Mesendoderm (in vitro differentiated cells): Measurements from ENCODE around the gene CCDC192.
"Not testable (repeated sequence)": the region's sequence is repeated elsewhere in the genome, so short reads cannot be mapped to it uniquely, and the experiment has no call there.

ENCODE experiments used
- DNase-seq: peaks from one replicate; pipeline ENCODE4 v3.0.0; 2013
- H2AK5ac ChIP-seq: 2 replicates; pipeline ENCODE4 v1.6.1; 2013; ENCODE audit warnings: low read length, inconsistent platforms
- H2BK120ac ChIP-seq: 2 replicates; pipeline ENCODE4 v1.6.1; 2013; ENCODE audit warnings: low read depth, mild to moderate bottlenecking, low read length, moderate library complexity, mixed read lengths
- H2BK15ac ChIP-seq: replicated peaks from 2 replicates; pipeline ENCODE4 v1.6.1; 2013; ENCODE audit warnings: low read depth, mild to moderate bottlenecking, moderate library complexity
- H2BK5ac ChIP-seq: 2 replicates; pipeline ENCODE4 v1.6.1; 2013; ENCODE audit warnings: low read length, inconsistent platforms
- H3K18ac ChIP-seq: 2 replicates; pipeline ENCODE4 v1.6.1; 2013; ENCODE audit warnings: mild to moderate bottlenecking, low read length, mixed read lengths
- H3K23ac ChIP-seq: one replicate; pipeline ENCODE4 v1.6.1; 2013; ENCODE audit warnings: low read length
- H3K27ac ChIP-seq: 2 replicates; pipeline ENCODE4 v1.5.1; 2013; ENCODE audit warnings: low read depth, mild to moderate bottlenecking, inconsistent platforms, low read length, moderate library complexity
- H3K27me3 ChIP-seq: 2 replicates; pipeline ENCODE4 v1.6.1; 2013; ENCODE audit warnings: low read length, control low read depth, mild to moderate bottlenecking, inconsistent platforms; ENCODE audit not compliant: insufficient read depth, poor library complexity
- H3K36me3 ChIP-seq: 2 replicates; pipeline ENCODE4 v1.6.1; 2013; ENCODE audit warnings: low read length, inconsistent platforms; ENCODE audit not compliant: control insufficient read depth, insufficient read depth
- H3K4ac ChIP-seq: one replicate; pipeline ENCODE4 v1.6.1; 2013; ENCODE audit warnings: low read depth, mild to moderate bottlenecking, low read length, moderate library complexity
- H3K4me1 ChIP-seq: 2 replicates; pipeline ENCODE4 v1.6.1; 2013; ENCODE audit warnings: low read depth, low read length, inconsistent platforms; ENCODE audit not compliant: control insufficient read depth
- H3K4me2 ChIP-seq: 2 replicates; pipeline ENCODE4 v1.6.1; 2013; ENCODE audit warnings: low read length
- H3K4me3 ChIP-seq: 2 replicates; pipeline ENCODE4 v1.5.1; 2013; ENCODE audit warnings: mild to moderate bottlenecking, low read length
- H3K56ac ChIP-seq: one replicate; pipeline ENCODE4 v1.6.1; 2013; ENCODE audit warnings: low read length
- H3K79me1 ChIP-seq: 2 replicates; pipeline ENCODE4 v1.6.1; 2013; ENCODE audit warnings: low read length, inconsistent platforms
- H3K79me2 ChIP-seq: 2 replicates; pipeline ENCODE4 v1.6.1; 2013; ENCODE audit warnings: mild to moderate bottlenecking, low read length; ENCODE audit not compliant: control insufficient read depth, insufficient read depth
- H3K9ac ChIP-seq: 2 replicates; pipeline ENCODE4 v1.6.1; 2013; ENCODE audit warnings: low read length, inconsistent platforms
- H4K5ac ChIP-seq: one replicate; pipeline ENCODE4 v1.6.1; 2013; ENCODE audit warnings: low read length
- H4K8ac ChIP-seq: one replicate; pipeline ENCODE4 v1.6.1; 2013; ENCODE audit warnings: low read depth, mild to moderate bottlenecking, control low read depth, low read length, moderate library complexity
- WGBS: extraction: QIAGEN DNeasy Blood & Tissue Kit; methylation state at CpG from one replicate; pipeline ENCODE4 v1.1.7; 2013; ENCODE audit warnings: low lambda C conversion rate, missing lambda C conversion rate; ENCODE audit not compliant: insufficient coverage; ENCODE audit errors: extremely low coverage; 5-methylcytosine and 5-hydroxymethylcytosine counted together

Gene CCDC192

DNA sequence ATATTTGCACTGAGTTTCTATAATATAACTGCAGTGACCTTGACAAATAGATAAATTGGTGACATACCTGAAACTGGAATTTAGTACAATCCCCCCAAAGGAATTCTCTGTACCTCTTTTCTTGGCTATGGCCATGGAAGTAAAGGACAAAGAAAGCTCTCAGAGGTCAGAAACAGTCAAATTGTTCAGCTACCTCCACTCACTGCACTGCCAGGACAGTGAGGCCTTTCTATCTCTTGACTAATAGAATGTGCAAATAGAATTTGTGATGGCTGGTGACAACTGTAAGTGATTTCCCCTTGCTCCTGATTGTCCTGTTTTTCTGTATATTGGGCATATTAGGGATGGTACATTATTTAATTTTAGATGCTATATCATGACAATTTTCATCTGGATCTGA is 67.1 kb downstream of the CCDC192 start:
- H4K8ac ChIP-seq = no peak overlapping the region
- no peak overlapping the region for H2BK15ac ChIP-seq
- no peaks in the 10 kb centered on the region for H3K79me2 ChIP-seq
- H3K9ac ChIP-seq = no peak overlapping the region
- H3K27ac ChIP-seq = no peak overlapping the region
- no peak for DNase-seq
- H4K5ac ChIP-seq = no peak overlapping the region
- H3K4me1 ChIP-seq = no peaks in the 10 kb centered on the region
- no peaks in the 10 kb centered on the region for H3K27me3 ChIP-seq
- no peak overlapping the region for H3K4me2 ChIP-seq
- no peak overlapping the region for H2BK5ac ChIP-seq
- H3K18ac ChIP-seq = no peak overlapping the region
- no peak overlapping the region for H2AK5ac ChIP-seq
- no peak overlapping the region for H3K56ac ChIP-seq
- H3K4me3 ChIP-seq = no peak overlapping the region
- no peaks in the 10 kb centered on the region for H3K79me1 ChIP-seq
- H3K36me3 ChIP-seq = no peaks in the 10 kb centered on the region
- H3K4ac ChIP-seq = no peak overlapping the region
- no peak overlapping the region for H3K23ac ChIP-seq
- H2BK120ac ChIP-seq = no peak overlapping the region

DNA sequence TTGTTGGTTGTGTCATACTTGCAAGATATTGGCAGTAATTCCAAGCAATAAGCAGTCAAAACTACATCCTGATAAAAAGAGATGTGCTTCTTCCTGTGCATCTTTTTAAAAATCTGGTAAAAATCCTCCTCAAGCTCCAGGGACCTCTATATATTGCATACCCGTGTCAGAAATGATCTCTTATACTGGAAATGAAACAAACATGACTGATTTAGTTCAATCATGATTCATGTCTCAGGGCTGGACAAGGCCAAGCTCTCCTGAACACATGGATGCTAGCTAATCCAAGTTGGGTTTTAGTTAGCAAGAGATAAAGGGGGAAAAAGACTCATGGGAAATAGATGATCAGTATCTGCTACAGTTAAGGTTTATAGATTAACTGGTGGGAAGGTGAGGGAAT is 69.3 kb downstream of the CCDC192 start:
- Histone ChIP-seq H3K4me3 (no peak overlapping the region), H3K23ac (no peak overlapping the region), H2BK15ac (no peak overlapping the region), H3K36me3 (no peaks in the 10 kb centered on the region), H2BK5ac (no peak overlapping the region), H3K4me2 (no peak overlapping the region), H3K56ac (no peak overlapping the region), H4K8ac (no peak overlapping the region), H3K27ac (no peak overlapping the region), H4K5ac (no peak overlapping the region), H3K9ac (no peak overlapping the region), H2BK120ac (no peak overlapping the region), H3K4ac (no peak overlapping the region), H2AK5ac (no peak overlapping the region), H3K27me3 (no peaks in the 10 kb centered on the region), H3K79me2 (no peaks in the 10 kb centered on the region), H3K4me1 (no peaks in the 10 kb centered on the region), H3K18ac (no peak overlapping the region), H3K79me1 (no peaks in the 10 kb centered on the region)
- no peak for DNase-seq
- WGBS = no CpG with 5 or more reads among the region's 1 CpG

DNA sequence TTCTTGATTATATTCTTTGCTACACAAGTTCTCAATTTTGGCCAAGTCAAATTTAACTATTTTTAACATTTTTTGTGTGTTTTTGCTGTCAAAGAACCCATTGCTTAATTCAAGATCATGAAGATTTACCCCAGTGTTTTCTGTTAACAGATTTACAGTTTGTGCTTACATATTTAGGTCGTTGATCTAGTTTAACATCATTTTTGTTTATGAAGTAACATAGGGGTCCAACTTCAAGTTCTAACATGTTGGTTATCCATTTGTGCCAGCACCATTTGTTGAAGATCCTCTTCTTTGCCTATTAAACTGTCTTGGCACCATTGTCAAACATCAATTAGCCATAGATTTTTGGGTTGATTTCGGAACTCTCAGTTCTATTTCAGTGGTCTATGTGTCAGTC is 71.0 kb downstream of the CCDC192 start:
- Histone ChIP-seq H3K27me3 (no peaks in the 10 kb centered on the region), H3K18ac (no peak overlapping the region), H3K4ac (no peak overlapping the region)

DNA sequence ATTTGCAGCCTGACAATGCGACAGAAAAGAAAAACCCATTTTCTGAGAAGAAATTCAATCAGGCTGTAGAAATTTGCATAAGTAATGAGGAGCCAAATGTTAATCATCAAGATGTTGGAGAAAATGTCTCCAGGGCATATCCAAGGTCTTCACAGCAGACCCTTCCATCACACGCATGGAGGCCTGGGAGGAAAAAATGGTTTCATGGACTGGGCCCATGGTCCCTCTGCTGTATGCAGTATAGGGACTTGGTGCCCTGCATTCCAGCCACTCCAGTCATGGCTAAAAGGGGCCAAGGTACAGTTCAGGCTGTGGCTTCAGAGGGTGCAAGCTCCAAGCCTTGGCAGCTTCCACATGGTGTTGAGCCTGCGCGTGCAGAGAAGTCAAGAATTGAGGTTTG is 73.3 kb downstream of the CCDC192 start:
- no peak for DNase-seq

More for the DNA sequence above, 71.0 kb downstream of the CCDC192 start:
- Histone ChIP-seq H3K9ac (no peak overlapping the region), H3K79me2 (no peaks in the 10 kb centered on the region), H3K4me3 (no peak overlapping the region), H2AK5ac (no peak overlapping the region), H3K23ac (no peak overlapping the region), H2BK5ac (no peak overlapping the region), H3K4me2 (no peak overlapping the region), H2BK15ac (no peak overlapping the region), H2BK120ac (no peak overlapping the region), H3K56ac (no peak overlapping the region), H3K36me3 (no peaks in the 10 kb centered on the region), H3K27ac (no peak overlapping the region), H4K5ac (no peak overlapping the region), H3K4me1 (no peaks in the 10 kb centered on the region), H4K8ac (no peak overlapping the region), H3K79me1 (no peaks in the 10 kb centered on the region)
- no CpG with 5 or more reads among the region's 2 CpGs for WGBS
- no peak for DNase-seq

DNA sequence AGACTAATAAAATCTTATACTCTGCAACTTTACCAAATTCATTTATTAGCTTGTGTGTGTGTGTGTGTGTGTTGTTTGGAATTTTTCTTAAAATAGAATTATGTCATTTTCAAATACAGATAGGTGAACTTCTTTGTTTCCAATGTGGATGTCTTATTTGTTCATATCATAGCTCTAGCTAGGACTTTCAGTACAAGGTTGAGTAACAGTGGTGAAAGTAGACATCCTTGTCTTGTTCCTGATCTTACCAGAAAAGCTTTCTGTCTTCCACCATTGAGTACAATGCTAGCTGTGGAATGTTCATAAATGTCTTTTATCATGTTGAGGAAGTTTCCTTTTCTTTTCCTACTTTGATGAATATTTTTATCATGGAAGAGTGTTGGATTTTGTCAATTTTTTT is 74.8 kb downstream of the CCDC192 start:
- Histone ChIP-seq H4K5ac (no peak overlapping the region), H3K4me2 (no peak overlapping the region), H3K27me3 (no peaks in the 10 kb centered on the region), H3K23ac (no peak overlapping the region), H2AK5ac (no peak overlapping the region), H3K18ac (no peak overlapping the region), H3K27ac (no peak overlapping the region), H3K9ac (no peak overlapping the region), H3K79me1 (no peaks in the 10 kb centered on the region), H2BK15ac (no peak overlapping the region), H3K36me3 (no peaks in the 10 kb centered on the region), H3K4me3 (no peak overlapping the region), H3K56ac (no peak overlapping the region), H2BK5ac (no peak overlapping the region), H2BK120ac (no peak overlapping the region), H4K8ac (no peak overlapping the region), H3K4me1 (no peaks in the 10 kb centered on the region), H3K4ac (no peak overlapping the region), H3K79me2 (no peaks in the 10 kb centered on the region)
- DNase-seq = no peak

More for the DNA sequence above, 73.3 kb downstream of the CCDC192 start:
- Histone ChIP-seq H3K4me2 (no peak overlapping the region), H3K36me3 (no peaks in the 10 kb centered on the region), H3K4me1 (no peaks in the 10 kb centered on the region), H3K4me3 (no peak overlapping the region), H2BK5ac (no peak overlapping the region), H2AK5ac (no peak overlapping the region), H3K4ac (no peak overlapping the region), H3K9ac (no peak overlapping the region), H3K18ac (no peak overlapping the region), H3K79me1 (no peaks in the 10 kb centered on the region), H2BK120ac (no peak overlapping the region), H2BK15ac (no peak overlapping the region), H4K5ac (no peak overlapping the region), H4K8ac (no peak overlapping the region), H3K27me3 (no peaks in the 10 kb centered on the region), H3K23ac (no peak overlapping the region), H3K79me2 (no peaks in the 10 kb centered on the region), H3K27ac (no peak overlapping the region), H3K56ac (no peak overlapping the region)
- WGBS = no CpG with 5 or more reads among the region's 4 CpGs

DNA sequence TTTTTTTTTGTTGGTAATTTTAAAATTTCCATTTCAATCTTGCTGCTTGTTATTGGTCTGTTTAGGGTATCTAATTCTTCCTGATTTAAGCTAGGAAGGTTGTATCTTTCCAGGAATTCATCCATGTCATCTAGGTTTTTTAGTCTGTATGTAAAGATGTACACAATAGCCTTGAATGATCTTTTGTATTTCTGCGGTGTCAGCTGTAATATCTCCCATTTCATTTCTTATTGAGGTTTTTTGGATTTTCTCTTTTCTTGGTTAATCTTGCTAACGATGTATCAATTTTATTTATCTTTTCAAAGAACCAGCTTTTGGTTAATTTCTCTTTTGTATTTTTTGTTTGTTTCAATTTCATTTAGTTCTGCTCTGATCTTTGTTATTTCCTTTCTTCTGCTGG is 79.3 kb downstream of the CCDC192 start:
- no CpG with 5 or more reads among the region's 2 CpGs for WGBS

More for the DNA sequence above, 79.3 kb downstream of the CCDC192 start:
- H2BK5ac ChIP-seq, H3K4me2 ChIP-seq, H3K9ac ChIP-seq, H3K27ac ChIP-seq, H3K36me3 ChIP-seq, H3K4ac ChIP-seq, H3K18ac ChIP-seq, H3K4me1 ChIP-seq, H3K27me3 ChIP-seq, H3K56ac ChIP-seq, H2BK120ac ChIP-seq, H4K8ac ChIP-seq, H2AK5ac ChIP-seq, H3K79me2 ChIP-seq, H4K5ac ChIP-seq, H2BK15ac ChIP-seq, H3K4me3 ChIP-seq, H3K79me1 ChIP-seq, H3K23ac ChIP-seq, DNase-seq: not testable (repeated sequence)
